RPMI7951 (cell line): ENCODE measurements around the gene CLOCK. TPM values are rescaled to one million over a fixed set of nuclear protein-coding genes. Genes with fewer than 3 reads are reported as not detected.
A peak's percentile ranks its signal among the peaks of the same experiment; 100 is the strongest.

Experiments
- DNase-seq: peaks from one replicate; pipeline ENCODE4 v3.0.0-alpha.2; 2012; ENCODE audit warnings: low read depth
- total RNA-seq: library from RNA; depleted of rRNA; stranded (reverse); fragments of >200 nt; shearing (Covaris generic); gene quantifications from 2 replicates; pipeline ENCODE4 v1.2.3, GENCODE V29; 2014

Gene CLOCK
- total RNA-seq, 1 experiment from 2014 or later: 26.0 TPM

DNA sequence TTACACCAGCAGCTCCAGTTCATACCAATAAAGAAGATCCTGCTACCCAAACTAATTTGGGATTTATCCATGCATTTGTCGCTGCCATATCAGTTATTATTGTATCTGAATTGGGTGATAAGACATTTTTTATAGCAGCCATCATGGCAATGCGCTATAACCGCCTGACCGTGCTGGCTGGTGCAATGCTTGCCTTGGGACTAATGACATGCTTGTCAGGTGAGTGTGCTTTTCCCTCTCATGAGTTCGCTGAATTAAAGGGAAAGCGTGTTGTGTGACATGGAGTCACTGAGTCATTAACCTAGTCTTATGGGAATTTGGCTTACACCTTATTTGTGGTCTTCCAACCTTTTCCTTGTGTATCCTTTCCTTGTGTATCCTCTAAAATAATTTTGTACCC lies 135.1 kb downstream of the CLOCK start:
- no peak for DNase-seq

DNA sequence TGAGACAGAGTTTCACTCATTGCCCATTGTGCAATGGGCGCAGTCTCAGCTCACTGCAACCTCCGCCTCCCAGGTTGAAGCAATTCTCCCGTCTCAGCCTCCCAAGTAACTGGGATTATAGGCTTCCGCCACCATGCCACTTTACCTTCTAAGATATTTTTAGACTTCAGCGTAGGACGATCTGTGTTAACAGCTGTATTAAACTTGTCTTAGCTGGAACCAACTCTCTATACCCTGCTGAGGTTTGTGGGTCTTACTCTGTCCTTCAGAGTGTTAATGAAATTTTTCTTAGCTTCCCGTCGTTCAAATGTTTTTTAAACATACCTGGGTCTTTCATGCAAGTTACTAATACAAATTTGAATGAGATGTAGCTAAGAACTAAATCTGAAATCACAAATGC lies 136.3 kb downstream of the CLOCK start:
- no peak for DNase-seq

DNA sequence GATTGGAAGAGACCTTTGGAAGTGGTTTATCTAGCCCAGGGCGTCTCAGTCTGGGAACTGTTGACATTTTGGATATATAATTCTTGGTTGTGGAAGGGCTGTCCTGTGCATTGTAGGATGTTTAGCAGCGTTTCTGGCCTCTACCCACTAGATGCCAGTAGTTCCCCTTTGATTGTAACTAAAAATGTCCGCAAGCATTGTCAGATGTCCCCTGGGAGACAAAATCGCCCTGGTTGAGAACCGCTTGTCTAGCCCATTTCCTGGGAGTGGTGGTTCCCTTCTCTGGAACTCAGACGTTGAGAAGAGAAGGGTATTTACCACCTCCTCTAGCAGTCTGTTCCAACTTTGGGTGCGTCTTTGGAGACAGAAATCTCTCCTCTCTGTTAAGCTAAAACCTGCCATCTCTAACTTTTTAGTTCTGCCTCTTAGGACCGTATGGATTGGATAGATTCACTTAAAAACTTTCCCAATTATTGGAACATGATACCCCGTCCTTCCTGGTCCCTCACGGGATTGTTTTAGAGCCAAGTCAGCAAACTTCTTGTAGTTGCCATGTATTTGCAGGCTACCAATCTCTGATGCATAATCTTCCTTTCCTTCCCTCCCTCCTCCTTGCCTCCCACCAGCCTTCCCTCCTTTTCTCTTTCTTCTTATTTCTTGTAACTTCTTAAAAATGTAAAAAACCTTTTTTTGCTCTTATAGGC lies 137.1 kb downstream of the CLOCK start:
- peak; percentile 59 for DNase-seq

DNA sequence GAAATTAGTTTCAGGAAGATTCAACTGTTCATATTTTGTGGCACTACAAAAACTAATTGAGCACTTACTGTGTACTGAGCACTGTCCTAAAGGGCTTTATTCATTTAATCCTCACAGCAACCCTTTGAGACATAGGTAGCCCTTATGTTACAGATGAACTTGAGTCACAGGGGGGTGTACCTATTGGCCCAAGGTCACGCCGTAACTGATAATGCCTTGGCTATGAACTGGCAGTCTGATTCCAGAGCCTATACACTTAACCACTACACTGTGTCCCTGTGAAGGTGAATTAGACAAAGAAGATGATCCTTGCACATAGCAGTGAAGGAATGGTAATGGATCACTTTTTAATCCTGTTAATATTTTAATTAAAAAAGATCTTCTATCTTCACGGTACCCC lies 138.9 kb downstream of the CLOCK start:
- DNase-seq: no peak

DNA sequence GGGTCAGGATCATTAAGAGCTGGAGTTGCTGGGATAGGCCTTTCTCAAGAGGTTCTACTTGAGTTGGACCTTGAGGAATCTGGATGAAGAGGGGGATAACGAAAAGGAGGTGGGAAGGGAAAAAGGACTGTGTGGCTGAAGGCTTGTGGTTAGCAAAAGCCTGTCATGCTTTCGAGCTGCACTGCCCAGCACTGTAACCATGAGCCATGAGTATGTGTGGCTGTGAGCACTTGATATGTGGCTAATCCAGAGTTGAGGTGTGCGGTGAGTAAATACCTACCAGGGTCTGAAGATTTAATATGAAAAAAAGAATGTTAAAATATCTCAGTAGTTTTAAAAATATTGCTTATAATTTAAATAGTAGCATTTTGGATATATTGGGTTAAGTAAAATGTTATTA lies 139.6 kb downstream of the CLOCK start:
- DNase-seq: no peak

DNA sequence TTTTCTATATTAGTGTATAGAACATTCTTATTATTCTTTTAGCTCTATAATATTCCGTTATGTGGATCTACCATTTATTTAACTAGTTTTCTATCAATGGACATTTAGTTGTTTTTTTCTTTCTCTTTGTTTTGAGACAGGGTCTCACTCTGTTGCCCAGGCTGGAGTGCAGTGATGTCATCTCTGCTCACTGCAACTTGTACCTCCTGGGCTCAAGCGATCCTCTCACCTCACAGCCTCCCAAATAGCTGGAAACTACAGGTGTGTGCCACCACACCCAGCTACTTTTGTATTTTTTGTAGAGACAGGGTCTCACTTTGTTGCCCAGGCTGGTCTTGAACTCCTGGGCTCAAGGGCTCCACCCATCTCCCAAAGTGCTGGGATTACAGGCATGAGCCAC lies 140.2 kb downstream of the CLOCK start:
- DNase-seq: no peak

DNA sequence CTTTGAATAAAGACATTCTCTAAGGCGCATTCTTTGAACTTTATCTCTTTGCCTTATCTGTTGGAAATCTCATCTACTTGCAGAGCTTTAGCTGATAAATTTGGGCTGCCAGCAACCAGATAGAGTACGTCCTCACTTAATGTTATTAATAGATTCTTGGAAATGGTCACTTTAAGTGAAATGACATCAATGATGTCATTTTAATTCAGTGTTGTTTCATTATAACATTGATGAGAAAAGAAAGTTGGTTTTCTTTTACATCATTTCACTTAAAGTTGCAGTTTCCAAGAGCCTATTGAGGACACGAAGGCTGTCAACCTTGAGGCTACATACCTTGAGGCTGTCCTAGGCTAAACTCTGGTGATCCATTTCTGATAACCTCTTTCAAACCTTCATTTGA lies 141.6 kb downstream of the CLOCK start:
- DNase-seq: no peak

DNA sequence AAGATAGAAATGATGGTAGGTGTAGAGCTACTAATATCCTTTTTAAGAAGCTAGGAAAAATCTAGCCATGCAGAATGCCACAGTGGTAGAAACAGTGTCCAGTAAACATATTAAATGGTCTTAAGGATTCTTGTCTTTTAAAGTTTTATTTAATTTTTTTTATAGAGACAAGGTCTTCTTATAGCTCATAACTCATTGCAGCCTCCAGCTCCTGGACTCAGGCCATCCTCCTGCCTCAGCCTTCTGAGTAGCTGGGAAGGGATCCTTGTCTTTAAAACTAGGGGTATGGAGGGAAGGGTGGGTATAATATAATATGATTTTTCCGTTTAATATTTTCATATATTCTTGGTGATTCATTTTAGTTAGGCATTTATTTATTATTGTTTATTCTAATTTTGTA lies 147.1 kb downstream of the CLOCK start:
- DNase-seq: no peak

DNA sequence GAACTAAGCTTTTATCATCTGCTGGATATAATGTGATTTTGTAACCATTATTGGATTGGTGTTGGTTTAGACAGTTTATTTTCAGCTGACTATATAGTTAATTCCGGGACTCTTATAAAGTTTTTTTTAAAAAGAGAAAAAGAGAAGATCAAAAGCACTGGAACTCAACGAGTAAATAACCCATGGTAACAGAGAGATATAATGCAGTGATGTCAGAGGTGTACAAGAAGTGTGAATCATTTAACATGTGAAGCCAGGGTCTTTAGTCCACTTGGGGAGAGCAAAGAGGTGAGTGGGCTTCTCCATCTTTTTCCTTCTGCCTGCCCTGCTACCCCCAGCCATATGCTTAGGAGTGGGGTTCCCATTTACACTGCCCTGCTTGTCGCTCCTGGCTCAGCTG lies 147.7 kb downstream of the CLOCK start:
- DNase-seq: no peak

DNA sequence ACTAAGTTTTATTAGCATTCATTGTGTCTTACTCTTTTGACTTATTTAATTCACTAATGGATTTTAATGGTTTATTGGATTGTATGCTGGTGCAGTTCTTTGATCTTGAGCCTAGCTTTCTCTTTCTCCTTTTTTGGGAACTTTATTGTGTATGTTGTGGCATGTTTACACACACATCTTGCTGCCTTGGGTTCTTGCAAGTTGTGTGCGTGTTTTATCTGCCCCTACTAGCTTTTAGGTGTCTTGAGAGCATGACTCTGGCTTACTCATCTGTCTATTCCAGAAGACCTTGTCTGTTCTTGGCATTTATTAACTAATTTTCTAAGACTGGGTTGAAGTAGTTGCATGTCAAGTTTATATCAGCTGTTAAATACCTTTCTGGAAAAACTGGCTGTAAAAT lies 148.2 kb downstream of the CLOCK start:
- DNase-seq: peak; percentile 31

DNA sequence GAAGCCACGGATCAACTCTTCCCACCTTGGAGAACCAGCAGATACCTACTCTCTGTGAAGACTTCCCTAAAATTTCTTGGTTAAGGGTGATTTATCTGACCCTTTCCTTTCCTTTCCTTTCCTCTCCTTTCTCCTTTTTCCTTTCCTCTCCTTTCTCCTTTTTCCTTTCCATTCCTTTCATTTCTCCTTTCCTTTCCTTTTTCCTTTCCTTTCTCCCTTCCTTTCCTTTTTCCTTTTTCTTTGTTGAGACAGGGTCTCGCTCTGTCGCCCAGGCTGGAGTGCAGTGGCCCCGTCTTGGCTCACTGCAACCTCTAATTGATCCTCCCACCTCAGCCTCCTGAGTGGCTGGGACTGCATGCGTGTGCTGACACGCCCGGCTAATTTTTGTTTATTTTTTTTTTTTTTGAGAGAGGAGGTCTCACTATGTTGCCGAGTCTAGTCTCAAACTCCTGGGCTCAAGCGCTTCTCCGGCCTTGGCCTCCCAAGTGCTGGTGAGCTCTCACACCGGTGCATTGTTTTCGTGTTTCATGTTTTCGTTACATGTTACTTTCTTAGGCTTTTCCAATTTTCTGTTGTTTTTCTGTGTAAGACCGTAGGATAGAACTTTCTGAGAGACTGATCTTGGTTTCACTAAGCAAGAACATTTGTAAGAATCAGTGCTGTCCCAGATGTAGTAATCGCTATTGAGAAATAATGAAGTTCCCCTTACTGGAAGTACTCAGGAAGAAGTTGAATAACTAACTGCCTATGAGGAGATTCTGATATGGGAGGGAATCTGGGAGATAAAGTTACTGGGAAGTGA lies 149.0 kb downstream of the CLOCK start:
- DNase-seq: peak; percentile 45

DNA sequence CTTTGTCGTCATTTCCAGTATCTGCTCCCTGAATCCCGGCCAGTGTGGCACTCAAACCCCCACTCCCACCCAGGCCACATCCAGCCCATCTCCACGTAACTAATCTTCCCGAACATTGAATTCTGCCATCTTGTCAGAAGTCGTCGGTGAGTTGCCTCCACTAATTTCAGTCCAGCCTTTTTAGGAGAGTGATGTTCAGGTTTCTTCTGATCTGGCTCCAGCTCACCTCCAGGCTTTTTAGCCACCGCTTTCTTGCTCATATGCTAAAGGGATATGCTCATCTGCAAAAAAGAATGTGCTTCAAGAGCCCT lies 149.6 kb downstream of the CLOCK start:
- peak; percentile 11 for DNase-seq

DNA sequence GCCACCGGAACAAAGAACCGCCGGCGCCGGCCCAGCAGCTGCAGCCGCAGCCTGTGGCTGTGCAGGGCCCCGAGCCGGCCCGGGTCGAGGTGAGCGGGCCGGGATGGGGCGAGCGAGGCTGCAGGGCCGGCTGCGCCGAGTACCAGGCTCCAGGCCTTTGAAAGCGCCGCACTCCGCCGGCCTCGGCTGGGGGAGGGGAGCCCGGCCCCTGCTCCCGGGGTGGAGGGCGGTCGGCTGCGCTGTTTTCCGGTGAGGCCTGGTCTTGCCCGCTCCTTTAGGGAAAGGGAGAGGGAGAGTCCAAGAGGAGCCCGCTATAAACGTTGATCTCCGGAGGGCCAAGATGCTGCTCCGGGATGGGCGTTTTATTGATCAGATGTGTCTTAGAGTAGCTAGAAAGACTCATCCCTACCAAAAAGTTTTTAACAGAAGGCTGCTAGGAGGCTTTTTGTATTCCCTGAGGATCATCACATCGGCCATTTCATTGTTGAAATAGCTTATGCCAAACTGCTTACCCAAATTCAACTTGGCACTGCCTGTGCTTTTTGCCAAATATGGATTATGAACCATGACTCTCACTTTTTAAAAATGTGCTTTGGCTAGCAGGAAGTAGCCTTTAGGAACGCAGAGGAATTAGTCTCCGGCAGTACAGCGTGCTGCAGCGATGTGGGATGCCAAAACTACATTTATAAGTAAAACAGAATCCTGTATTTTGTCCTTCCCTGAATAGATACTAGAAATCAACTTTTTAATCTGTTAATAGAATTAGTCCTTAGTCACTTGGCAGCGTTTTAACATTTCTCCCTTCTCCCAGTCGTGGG lies 150.2 kb downstream of the CLOCK start:
- DNase-seq: peak; percentile 38

DNA sequence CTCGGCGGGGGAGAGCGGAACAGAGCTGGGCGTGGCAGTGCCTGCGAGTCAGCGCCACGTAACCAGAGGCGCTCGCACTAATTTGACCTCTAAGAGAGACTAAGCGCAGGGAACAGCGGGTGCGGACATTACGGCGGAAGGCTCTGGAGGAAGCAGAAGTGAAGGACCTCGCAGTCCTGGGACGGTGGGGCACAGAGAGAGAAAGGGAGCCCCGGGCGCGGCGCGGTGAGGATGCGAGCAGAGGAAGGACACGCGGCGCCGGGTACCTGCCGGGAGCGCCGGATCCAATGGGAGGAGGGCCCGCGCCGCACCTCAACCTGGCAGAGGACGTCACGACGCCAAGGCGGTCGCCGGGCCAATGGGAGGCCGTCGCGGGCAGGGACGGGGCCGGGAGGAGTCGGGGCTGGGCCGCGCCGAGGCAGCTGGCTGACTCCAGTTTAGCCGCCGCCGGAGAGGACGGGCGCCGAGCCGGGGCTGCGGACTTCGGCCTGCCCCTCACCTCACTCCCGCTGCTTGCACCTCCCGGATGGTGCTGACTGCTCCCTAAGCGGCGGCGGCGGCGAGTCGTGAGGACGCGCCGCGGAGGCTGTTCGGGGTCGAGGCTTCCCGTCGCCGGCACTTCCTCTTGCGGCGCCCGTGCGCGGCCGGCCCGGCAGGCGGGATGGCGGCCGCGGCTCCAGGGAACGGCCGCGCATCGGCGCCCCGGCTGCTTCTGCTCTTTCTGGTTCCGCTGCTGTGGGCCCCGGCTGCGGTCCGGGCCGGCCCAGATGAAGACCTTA lies 151.0 kb downstream of the CLOCK start, which contains the start of gene TMEM165:
Gene TMEM165, plus strand, starts transcription at position 429 of the 779 bp plus-strand sequence. Its CDS starts 233 bp downstream, at position 662.
- DNase-seq: peak; percentile 81

DNA sequence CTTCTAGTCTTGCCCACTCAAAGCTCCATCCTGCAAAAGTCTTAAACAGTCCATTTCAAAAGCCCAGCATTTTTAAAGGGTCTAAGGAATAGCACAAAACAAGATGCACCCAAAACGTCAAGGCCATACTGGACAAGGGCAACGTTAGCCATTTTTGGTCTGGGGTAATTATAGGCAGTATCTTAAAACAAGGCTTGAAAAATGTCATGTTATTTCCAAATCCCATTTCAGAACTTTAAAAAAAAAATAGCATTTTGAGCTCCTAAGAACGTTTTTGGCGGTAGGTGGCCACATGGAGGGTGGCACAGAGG lies 151.5 kb downstream of the CLOCK start:
- DNase-seq: no peak

DNA sequence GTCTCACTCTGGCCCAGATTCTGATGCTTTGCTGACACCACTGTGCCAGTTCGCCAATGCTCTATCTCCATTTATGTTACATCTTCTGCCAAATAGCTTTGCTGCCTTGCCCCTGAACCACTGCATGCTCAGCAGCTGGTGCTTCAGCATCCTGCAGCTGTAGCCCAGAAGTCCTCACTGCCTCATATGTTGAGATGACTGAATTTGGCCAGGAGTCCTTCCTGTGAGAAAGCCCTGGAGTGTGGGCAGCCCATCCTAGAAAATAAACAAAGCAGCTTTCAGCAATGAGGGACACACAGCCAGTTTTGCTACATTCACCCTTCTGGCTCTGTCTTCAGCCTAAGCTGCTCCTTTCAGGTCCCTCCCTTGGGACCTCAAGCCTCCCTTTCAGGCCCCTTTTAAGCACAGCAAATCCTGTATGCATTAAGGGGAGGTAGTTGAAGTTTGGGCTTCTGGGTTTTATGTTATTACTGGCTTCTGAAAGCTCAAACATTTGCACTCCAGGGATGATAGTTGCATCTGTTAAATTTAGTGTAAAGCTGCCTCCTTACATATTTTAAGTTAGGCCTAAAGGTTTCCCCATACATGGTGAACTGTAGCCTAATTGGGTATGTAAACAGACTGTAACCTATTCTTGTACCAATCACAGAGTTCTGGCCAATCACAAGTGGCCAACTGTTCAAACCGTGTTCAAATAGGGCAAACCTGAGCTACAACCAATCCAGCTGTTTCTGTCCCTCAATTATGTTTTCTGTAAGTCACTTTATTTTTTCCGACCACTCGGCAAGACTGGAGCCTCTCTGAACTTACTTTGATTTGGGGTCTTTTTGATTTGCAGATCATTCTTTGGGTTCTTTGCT lies 153.0 kb downstream of the CLOCK start:
- DNase-seq: no peak

DNA sequence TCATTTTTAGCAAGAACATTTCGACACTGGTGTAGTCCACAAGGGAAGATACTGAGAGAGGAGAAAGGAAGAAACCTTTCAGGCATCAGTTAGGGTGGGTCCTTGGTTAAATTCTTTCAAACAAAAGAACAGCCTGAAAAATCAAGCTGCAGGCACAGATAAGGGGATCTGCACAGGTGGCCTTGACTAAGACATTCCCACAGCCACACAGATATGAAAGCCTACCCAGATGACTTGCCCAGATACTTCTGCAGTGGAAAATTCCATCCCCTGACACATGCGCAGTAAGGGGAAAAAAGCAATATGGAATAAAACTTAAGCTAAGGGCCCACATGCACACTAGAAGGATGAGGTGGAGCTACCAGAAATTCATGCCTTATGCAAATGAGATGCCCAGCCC lies 159.9 kb downstream of the CLOCK start:
- DNase-seq: no peak

DNA sequence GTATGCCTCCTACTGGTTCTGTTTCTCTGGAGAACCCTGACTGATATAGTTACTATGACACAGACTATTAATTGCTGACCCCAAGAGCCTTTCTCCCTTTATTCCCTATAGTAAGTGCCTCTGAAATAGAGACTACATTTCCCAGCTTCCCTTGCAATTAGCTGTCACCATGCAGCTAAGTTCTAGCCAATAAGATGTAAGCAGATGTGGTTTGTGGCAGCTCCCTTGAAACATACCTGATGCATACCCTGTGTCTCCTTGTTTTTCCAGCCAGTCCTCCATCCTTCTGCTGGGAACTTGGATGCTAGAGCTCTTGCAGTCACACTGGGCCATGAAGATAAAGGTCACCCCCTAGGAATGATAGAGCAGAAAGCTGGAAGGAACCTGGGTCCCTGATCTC lies 160.6 kb downstream of the CLOCK start:
- DNase-seq: peak; percentile 17

DNA sequence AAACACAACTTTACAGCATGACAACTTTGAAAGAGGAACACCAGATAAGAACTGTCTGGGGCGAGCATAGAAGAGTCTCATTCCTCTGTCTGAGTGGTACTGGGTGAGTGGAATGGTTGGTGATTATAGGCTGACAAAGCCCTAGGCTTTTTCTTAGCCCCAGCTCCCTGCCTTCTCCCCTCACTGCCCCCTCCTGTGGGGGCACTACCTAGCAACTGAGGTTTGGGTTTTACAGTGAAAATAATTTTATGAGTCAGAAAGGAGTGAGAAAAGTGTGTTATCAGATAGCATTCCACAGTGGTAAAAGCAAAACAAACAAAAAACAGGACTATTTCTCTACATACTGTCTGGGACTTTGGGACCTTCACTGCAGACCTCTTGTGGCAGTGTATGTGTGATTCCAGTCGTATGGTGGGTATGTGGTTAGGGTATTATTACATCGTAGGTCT lies 161.5 kb downstream of the CLOCK start:
- no peak for DNase-seq

DNA sequence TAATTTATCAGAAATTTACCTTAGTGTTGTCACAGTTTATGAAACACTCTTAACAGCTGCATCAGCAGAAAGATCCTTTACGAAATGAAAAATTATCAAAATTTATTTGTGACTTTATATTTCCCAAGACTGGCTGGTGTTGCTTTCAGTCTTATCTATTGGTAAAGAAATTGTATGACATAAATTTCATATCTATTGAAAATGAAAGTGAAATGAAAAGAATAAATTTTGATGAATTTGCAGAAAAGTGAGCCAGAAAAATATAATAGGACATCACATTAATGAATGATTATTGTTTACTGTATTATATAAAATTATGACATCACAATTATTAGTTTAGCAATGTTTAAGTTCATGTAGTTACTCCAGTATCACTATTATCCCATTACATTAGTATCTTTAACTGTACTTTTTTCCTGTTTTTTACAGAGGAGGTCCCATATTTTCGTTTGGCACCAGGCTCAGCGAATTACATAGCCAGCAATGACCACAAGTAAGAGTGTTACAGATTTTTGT lies 164.2 kb downstream of the CLOCK start:
- DNase-seq: no peak

DNA sequence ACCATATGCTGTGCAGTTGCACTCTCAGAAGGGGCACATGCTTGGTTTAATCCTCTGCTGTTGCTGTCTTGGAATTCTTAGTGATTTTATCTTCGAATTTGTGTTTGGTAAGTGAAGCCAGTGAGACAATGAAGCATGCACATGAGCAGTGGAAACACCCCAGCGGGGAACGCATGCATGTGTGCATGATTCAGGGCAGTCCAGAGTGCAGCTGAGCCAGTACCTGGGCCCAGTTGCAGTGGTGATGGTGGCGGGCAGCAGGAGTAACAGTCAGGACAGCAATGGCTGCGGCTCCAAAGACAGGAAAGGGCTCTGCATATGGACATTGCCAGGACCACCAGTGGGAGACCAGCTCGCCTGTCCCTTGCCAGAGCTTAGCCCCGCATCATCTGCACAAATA lies 165.2 kb downstream of the CLOCK start:
- DNase-seq: no peak
